Sciatic nerve (tissue), 2 donors: ENCODE measurements around the gene HTT. TPM values are rescaled to one million over a fixed set of nuclear protein-coding genes. Genes with fewer than 3 reads are reported as not detected.

Experiments used
- ATAC-seq: fragments of 200-7000 bp; cut with Tn5 transposase; one replicate; pipeline ENCODE4 v1.9.1; 2020; ENCODE audit warnings: mild to moderate bottlenecking, moderate library complexity
- DNase-seq: peaks from one replicate; pipeline ENCODE4 v3.0.0-alpha.2; 2020; ENCODE audit warnings: low spot score
- intact Hi-C: fragments of 100-400 bp; cut with DNase I; formaldehyde crosslinking; loops from one replicate; pipeline ENCODE4 v1.14.2; 2022
- total RNA-seq: library from RNA; stranded (reverse); fragmentation: NEBNext Ultra II Directional; extraction: Animal tissue kit (Norgen Biotek cat#: 25700); gene quantifications from one replicate; pipeline ENCODE4 v1.2.1, GENCODE V29; 2021
- donor health status: DM: no; HTN: no; CAD: no.
- donor health status: DM: no; HTN: no; CAD: no.

HTT gene
- total RNA-seq, 1 donor from 2014 or later = 67.8 TPM

DNA sequence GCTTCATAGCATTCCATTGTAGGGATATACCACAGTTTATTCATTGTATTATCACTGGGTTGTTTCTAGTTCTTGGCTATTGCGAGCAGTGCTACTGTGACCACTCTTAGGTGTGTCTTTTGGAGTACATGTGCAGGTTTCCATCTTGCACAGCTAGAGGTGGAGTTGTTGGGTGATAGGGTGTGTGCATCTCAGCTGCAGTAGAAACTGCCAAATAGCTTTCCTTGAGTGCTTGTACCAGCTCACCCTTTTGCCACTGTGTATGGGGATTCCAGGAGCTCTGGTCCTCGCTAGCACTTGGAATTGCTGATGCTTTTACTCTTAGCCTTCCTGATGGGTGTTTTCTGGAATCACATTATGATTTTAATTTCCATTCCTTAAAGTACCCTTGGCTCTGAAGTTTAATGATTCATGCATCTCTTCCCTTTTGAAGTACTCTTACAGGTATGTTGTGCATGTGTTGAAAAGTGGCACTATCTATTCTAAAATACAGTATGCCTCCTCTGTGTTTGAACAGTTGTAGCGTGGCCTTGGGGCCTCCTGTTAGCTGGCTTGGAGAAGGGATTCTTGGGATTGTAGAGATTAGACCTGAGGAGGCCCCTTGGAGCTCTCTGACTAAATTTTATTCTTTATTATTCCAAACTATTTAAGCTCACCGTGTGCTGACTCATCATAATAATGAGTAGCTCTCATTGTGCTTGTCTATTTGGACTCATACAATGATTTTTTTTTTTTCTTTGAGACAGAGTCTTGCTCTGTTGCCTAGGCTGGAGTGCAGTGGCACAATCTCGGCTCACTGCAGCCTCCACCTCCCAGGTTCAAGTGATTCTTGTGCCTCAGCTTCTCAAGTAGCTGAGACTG is 38.4 kb downstream of the HTT start:
- DNase-seq = no peak
- intact Hi-C loops = no loop called here
- no peak for ATAC-seq

DNA sequence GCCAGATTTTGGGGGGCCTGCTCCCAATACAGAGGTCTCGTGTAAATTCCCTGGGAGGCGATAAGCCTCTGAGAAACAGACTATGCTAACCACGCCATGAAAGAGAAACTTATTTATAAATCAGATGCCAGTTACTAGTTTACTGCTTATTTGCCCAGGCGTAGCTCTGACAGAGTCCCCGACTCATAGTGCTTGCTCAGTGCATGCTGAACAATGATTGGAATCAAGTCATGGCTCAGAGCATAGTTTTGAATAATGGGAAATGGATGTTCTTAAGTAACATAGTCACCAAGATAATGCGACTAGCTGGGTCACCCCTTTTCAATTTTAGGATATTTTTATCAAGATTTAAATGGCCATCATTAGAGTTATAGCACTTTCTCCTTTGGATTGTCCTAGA is 39.9 kb downstream of the HTT start:
- intact Hi-C loops = no loop called here
- DNase-seq = no peak

DNA sequence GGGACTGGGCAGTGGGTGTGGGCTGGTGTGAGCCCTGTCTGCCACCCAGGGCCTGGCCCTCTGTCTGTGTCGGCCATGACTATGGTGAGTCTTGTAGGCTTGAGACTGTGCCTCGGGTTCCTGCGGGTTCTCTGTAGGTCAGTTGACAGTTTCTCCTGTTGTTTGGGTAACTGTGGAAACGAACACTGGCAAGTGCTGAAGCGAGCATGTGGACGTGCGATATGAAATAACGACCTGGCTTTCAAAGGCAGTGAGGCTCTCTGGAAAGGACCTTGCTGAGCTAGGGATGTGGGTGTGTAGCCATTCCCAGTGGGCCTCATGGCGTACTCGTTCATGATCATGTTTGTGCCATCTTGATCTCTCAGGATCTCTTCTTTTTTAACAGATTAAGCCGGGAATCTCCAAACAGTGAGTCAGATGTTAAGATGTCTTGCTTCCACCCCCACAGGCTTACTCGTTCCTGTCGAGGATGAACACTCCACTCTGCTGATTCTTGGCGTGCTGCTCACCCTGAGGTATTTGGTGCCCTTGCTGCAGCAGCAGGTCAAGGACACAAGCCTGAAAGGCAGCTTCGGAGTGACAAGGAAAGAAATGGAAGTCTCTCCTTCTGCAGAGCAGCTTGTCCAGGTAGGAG is 41.3 kb downstream of the HTT start:
- ATAC-seq (no peak), DNase-seq (no peak)
- intact Hi-C loops = no loop called here

More for the DNA sequence above, 39.9 kb downstream of the HTT start:
- ATAC-seq = no peak

DNA sequence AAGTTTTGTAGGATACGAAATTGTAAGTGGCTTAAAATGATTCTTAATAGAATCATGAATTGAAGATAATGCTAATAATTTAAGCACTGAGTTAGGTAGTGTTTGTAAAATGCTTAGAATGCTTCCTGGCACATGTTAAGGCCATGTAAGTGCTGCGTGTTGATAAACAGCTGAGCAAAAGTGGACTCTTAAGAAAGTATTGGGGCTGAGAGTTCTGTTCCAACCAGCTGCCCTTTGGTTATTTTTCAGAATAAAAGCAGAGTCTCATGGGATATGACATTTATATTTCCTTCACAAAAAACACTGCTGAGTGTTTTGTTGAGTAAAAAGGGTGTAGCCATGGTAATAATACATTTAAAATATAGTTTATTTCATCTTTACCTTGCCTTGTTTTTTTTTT is 42.5 kb downstream of the HTT start:
- intact Hi-C loops = no loop called here
- ATAC-seq (peak; percentile 57), DNase-seq (no peak)

GRCh38 chr4:3118312-3118711 is 43.8 kb downstream of the HTT start:
- intact Hi-C loops = no loop called here
- ATAC-seq (no peak), DNase-seq (no peak)

DNA sequence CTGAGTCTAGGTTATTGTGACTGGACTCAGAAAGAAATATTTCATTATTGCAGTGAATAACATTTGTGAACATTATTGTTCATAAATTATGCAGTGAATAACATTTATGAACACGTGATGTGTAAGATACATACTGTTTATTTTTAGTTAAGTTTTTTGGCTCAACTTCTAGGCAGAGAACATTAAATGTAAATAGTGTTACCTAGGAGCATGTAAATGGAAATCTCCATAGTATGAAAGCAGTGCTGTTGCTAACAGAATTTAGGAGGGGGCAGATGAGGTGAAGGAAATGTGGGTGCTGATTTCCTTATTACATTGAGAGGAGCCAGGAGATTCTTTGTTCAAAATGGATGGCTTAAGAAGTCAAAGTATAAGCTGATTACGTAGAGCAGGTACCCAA is 45.0 kb downstream of the HTT start:
- ATAC-seq (no peak), DNase-seq (no peak)
- intact Hi-C loops = no loop called here

- DNase-seq = no peak
- ATAC-seq = no peak
- intact Hi-C loops = no loop called here
Measured at GRCh38 chr4:3121110-3121509, 46.6 kb downstream of the HTT start.

- intact Hi-C loops = no loop called here
- DNase-seq (no peak), ATAC-seq (no peak)
Measured at GRCh38 chr4:3121596-3121995, 47.1 kb downstream of the HTT start.

- ATAC-seq (peak; percentile 28), DNase-seq (no peak)
- intact Hi-C loops = no loop called here
Measured at GRCh38 chr4:3122081-3122563, 47.6 kb downstream of the HTT start.

- ATAC-seq = peak; percentile 67
- no peak for DNase-seq
- intact Hi-C loops = no loop called here
Measured at GRCh38 chr4:3123181-3123671, 48.7 kb downstream of the HTT start.

DNA sequence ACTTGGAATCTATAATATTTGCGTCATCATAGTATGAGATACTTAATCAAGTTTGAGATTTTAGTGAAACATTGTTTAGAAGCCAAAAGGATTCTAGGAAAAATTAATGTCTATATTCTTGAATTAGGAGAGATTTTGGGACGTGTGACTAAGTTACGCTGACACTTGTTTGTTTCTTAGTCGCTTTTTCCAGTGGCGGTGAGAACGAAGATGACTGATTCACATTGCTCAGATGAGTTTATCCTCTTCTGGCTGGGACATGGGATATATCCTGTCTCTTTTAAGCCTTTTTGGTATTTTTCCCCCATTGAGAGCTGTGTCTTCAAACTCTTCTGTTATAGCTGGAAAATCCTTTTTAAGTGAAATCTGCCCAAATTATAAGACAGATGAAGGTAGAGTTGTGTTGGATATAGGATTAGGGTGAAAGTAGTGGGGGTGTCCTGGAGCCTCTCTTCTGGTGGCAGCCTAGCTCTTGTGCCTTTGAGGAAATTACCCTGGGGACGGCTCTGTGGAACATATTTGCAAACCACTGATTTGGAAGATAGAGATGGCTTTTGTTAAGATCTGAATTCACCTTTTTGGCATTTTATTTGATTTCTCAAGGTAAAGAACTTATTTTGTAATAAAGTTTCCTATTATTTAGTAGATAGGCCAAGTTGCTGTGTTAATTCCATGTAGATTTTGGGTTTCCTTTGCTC is 49.7 kb downstream of the HTT start:
- ATAC-seq (no peak), DNase-seq (no peak)
- intact Hi-C loops = no loop called here

DNA sequence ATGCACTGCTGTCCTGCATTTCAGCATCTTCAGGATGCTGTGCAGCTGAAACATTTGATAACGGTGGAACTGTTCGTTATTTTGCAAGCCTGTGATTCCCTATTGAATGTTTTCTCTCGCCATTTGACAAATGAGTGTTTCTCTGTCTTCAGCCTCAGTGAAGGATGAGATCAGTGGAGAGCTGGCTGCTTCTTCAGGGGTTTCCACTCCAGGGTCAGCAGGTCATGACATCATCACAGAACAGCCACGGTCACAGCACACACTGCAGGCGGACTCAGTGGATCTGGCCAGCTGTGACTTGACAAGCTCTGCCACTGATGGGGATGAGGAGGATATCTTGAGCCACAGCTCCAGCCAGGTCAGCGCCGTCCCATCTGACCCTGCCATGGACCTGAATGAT is 52.6 kb downstream of the HTT start:
- intact Hi-C loops = no loop called here
- DNase-seq = no peak
- ATAC-seq = no peak

DNA sequence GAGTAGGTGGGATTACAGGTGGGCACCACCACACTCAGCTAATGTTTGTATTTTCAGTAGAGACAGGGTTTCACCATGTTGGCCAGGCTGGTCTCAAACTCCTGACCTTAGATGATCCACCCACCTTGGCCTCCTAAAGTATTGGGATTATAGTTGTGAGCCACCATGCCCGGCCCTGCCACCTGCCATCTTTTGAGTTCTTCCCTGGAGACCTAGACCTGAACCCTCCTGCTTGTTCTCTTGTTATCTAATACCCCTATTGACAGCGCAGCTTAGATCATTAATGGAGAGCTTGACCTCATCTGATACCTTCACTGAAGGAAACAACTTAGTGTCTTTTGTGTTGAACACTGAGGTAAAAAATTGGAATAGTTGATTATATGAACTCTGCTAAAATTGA is 53.6 kb downstream of the HTT start:
- ATAC-seq (no peak), DNase-seq (no peak)
- intact Hi-C loops = no loop called here

- ATAC-seq = no peak
- intact Hi-C loops = no loop called here
- no peak for DNase-seq
Measured at GRCh38 chr4:3128976-3129375, 54.5 kb downstream of the HTT start.

DNA sequence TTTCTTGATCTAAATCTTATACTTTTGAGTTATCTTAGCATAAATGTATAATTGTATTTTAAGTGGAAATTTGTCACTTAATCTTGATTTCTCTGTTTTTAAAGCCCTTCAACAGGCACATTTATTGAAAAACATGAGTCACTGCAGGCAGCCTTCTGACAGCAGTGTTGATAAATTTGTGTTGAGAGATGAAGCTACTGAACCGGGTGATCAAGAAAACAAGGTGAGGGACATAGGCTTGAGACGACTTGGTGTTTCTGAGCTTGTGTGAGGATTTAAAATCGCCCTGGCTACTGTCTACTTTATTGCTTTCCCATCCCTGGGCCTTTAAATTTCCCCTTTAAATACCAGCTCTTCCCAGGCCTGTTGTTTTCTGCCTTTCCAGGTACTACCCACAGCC is 55.7 kb downstream of the HTT start:
- intact Hi-C loops = no loop called here
- ATAC-seq (no peak), DNase-seq (no peak)

GRCh38 chr4:3130826-3131225 is 56.3 kb downstream of the HTT start:
- ATAC-seq = no peak
- intact Hi-C loops = no loop called here
- DNase-seq = no peak

DNA sequence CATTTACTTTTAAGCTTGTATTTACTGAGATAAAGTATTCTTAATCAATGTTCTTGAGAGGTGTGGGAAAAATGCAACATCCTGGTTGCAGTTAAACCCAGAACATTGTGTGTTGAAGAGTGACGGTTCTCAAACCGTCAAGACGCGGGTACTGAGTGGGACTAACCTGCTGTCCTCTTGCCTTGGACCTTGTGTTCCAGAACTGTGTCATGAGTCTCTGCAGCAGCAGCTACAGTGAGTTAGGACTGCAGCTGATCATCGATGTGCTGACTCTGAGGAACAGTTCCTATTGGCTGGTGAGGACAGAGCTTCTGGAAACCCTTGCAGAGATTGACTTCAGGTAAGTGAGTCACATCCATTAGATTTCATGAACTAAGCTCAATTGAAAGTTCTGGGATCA is 59.7 kb downstream of the HTT start:
- DNase-seq (no peak), ATAC-seq (no peak)
- intact Hi-C loops = no loop called here

GRCh38 chr4:3135155-3136011 is 60.9 kb downstream of the HTT start:
- ATAC-seq (no peak), DNase-seq (no peak)
- intact Hi-C loops = no loop called here

- no peak for DNase-seq
- ATAC-seq = no peak
- intact Hi-C loops = no loop called here
Measured at GRCh38 chr4:3136454-3136853, 62.0 kb downstream of the HTT start.
